Liver (tissue), 3 donors: ENCODE measurements around the gene MMP19.

Experiments
- GABPA ChIP-seq, 2 donors: IDR thresholded peaks in 1 of 2; conservative IDR thresholded peaks in 1 of 2; 2 replicates each; pipeline ENCODE4 v1.6.1; 2016; ENCODE audit warnings: antibody characterized with exemption in 2 of 2, mild to moderate bottlenecking in 1 of 2, moderate library complexity in 1 of 2
- JUND ChIP-seq, 2 donors: IDR thresholded peaks; 2 replicates each; pipeline ENCODE4 v1.6.1; 2016; ENCODE audit warnings: antibody characterized with exemption in 2 of 2
- YY1 ChIP-seq: IDR thresholded peaks from 2 replicates; pipeline ENCODE4 v1.6.1; 2016; ENCODE audit warnings: antibody characterized with exemption, mild to moderate bottlenecking
- TF ChIP-seq, protein P1 (sequence below): fragments of 150-350 bp; IDR thresholded peaks from 2 replicates; pipeline ENCODE4 v1.5.1; 2017; ENCODE audit warnings: improper control_type of control experiment, low read depth, low read length; ENCODE audit not compliant: missing input control
- TF ChIP-seq, protein P2 (sequence below): IDR thresholded peaks from 2 replicates; pipeline ENCODE4 v1.6.1; 2016; ENCODE audit warnings: antibody characterized with exemption
- donor health status: healthy.
- donor health status: healthy.

DNA sequence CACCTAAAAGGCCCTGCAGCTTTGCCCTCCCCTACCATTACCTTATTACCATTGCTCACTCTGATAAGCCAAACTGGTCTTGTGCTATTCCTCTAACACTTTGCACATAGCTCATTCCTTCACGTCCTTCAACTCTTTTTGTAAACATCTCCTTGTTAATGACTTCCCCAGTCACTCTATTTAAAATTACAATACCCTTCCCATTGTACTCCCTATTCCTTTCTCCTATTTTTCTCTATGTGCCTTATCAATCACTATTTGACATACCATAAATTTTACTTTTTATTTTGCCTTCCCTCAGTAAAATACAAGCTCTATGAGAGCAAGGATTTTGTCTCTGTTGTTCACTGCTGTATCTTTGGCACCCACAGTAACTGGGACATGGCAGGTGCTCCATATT is 30.6 kb downstream of the MMP19 start:
- TF ChIP-seq, protein P1, sequence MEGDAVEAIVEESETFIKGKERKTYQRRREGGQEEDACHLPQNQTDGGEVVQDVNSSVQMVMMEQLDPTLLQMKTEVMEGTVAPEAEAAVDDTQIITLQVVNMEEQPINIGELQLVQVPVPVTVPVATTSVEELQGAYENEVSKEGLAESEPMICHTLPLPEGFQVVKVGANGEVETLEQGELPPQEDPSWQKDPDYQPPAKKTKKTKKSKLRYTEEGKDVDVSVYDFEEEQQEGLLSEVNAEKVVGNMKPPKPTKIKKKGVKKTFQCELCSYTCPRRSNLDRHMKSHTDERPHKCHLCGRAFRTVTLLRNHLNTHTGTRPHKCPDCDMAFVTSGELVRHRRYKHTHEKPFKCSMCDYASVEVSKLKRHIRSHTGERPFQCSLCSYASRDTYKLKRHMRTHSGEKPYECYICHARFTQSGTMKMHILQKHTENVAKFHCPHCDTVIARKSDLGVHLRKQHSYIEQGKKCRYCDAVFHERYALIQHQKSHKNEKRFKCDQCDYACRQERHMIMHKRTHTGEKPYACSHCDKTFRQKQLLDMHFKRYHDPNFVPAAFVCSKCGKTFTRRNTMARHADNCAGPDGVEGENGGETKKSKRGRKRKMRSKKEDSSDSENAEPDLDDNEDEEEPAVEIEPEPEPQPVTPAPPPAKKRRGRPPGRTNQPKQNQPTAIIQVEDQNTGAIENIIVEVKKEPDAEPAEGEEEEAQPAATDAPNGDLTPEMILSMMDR = no peak
- no peak for TF ChIP-seq JUND (IDR thresholded peaks at IDR 0.05)
- TF ChIP-seq GABPA (IDR thresholded peaks at IDR 0.05 in 1 of 2, conservative IDR thresholded peaks at IDR 0.05 in 1 of 2) = no peak
- TF ChIP-seq YY1 = no peak
- TF ChIP-seq, protein P2, sequence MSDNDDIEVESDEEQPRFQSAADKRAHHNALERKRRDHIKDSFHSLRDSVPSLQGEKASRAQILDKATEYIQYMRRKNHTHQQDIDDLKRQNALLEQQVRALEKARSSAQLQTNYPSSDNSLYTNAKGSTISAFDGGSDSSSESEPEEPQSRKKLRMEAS = no peak
